HG03095 (cell line): Measurements from ENCODE around the gene SLC7A7.
"Not testable (repeated sequence)": the region's sequence is repeated elsewhere in the genome, so short reads cannot be mapped to it uniquely, and the experiment has no call there.

Experiments
- ATAC-seq: cut with Tn5 transposase; IDR thresholded peaks from one replicate; pipeline ENCODE4 v1.9.1; 2021; ENCODE audit warnings: moderate library complexity; ENCODE audit not compliant: unreplicated experiment

The SLC7A7 gene

GRCh38 chr14:22794551-22794951, 20.7 kb downstream of the SLC7A7 start:
- no peak for ATAC-seq

- ATAC-seq: no peak
These were observed 21.3 kb downstream of the SLC7A7 start for GRCh38 chr14:22793976-22794375.

- not testable (repeated sequence) for ATAC-seq
These were observed 21.7 kb downstream of the SLC7A7 start for GRCh38 chr14:22793550-22793949.

- ATAC-seq: no peak
These were observed 23.1 kb downstream of the SLC7A7 start for GRCh38 chr14:22792158-22792557.

- no peak for ATAC-seq
These were observed 23.9 kb downstream of the SLC7A7 start for GRCh38 chr14:22791301-22791700.

GRCh38 chr14:22786685-22787084, 28.6 kb downstream of the SLC7A7 start:
- ATAC-seq: no peak

- ATAC-seq: no peak
These were observed 33.8 kb downstream of the SLC7A7 start for GRCh38 chr14:22781301-22781991.

GRCh38 chr14:22780941-22781300, 34.3 kb downstream of the SLC7A7 start:
- ATAC-seq: no peak

GRCh38 chr14:22780105-22780679, 35.0 kb downstream of the SLC7A7 start:
- no peak for ATAC-seq

GRCh38 chr14:22778084-22778483, 37.2 kb downstream of the SLC7A7 start:
- no peak for ATAC-seq

GRCh38 chr14:22776849-22777248, 38.4 kb downstream of the SLC7A7 start:
- ATAC-seq: not testable (repeated sequence)

- ATAC-seq: no peak
These were observed 39.0 kb downstream of the SLC7A7 start for GRCh38 chr14:22776215-22776614.

GRCh38 chr14:22774011-22774706, 41.1 kb downstream of the SLC7A7 start:
- ATAC-seq: no peak

- ATAC-seq: no peak
These were observed 41.8 kb downstream of the SLC7A7 start for GRCh38 chr14:22773162-22774010.

GRCh38 chr14:22772725-22773124, 42.5 kb downstream of the SLC7A7 start:
- no peak for ATAC-seq

GRCh38 chr14:22770481-22771187, 44.6 kb downstream of the SLC7A7 start:
- no peak for ATAC-seq

GRCh38 chr14:22769369-22769768, 45.9 kb downstream of the SLC7A7 start:
- no peak for ATAC-seq

- ATAC-seq: no peak
These were observed 46.3 kb downstream of the SLC7A7 start for GRCh38 chr14:22768947-22769346.

- ATAC-seq: peak; percentile 26
These were observed 48.0 kb downstream of the SLC7A7 start for GRCh38 chr14:22767323-22767589.

- ATAC-seq: peak; percentile 65
These were observed 48.5 kb downstream of the SLC7A7 start, which contains the start of gene OXA1L for GRCh38 chr14:22766457-22767322. Gene OXA1L, plus strand, starts transcription at chr14:22766688. Its CDS starts 14 bp downstream, at chr14:22766702.
